Common myeloid progenitor, CD34-positive (primary cell): Measurements from ENCODE around the gene ARHGAP32.

Experiments
- CTCF ChIA-PET: fragments of 350-600 bp; sonication (Branson Sonifier 250); formaldehyde crosslinking; loops from one replicate; lab custom pipeline; 2021; ENCODE audit warnings: antibody characterized with exemption; lab: Charles Lee
- POLR2A ChIA-PET: fragments of 350-600 bp; sonication (Branson Sonifier 250); formaldehyde crosslinking; loops from one replicate; lab custom pipeline; 2021; ENCODE audit warnings: antibody characterized with exemption; lab: Charles Lee
- DNase-seq, 3 donors: peaks; one replicate each; pipeline versions ENCODE4 v3.0.0 to v3.0.0-alpha.2; 2013
- H3K27ac ChIP-seq, 2 experiments: 1 replicate in 1 of 2; 2 replicates in 1 of 2; pipeline ENCODE4 v1.7.0; 2013; ENCODE audit warnings: inconsistent platforms in 2 of 2, low read length in 2 of 2, mild to moderate bottlenecking in 2 of 2, low read depth in 1 of 2, moderate library complexity in 1 of 2; ENCODE audit not compliant: severe bottlenecking in 2 of 2, insufficient read depth in 1 of 2, poor library complexity in 1 of 2
- H3K27me3 ChIP-seq, 5 experiments: replicated peaks in 2 of 5; 1 replicate in 3 of 5; 2 replicates in 2 of 5; pipeline versions ENCODE4 v1.6.1 to v1.7.0; 2013; ENCODE audit warnings: low read length in 4 of 5, mild to moderate bottlenecking in 2 of 5, moderate library complexity in 2 of 5, inconsistent platforms in 1 of 5; ENCODE audit not compliant: insufficient read depth in 5 of 5, control insufficient read depth in 4 of 5
- H3K36me3 ChIP-seq, 4 experiments: 1 replicate in 2 of 4; 2 replicates in 2 of 4; pipeline versions ENCODE4 v1.6.1 to v1.7.0; 2013; ENCODE audit warnings: low read length in 3 of 4, control low read depth in 1 of 4, mild to moderate bottlenecking in 1 of 4; ENCODE audit not compliant: control insufficient read depth in 4 of 4, insufficient read depth in 4 of 4
- H3K4me1 ChIP-seq, 4 experiments: 1 replicate in 3 of 4; 2 replicates in 1 of 4; pipeline versions ENCODE4 v1.6.1 to v1.7.1; 2013; ENCODE audit warnings: low read length in 3 of 4, mild to moderate bottlenecking in 3 of 4, control low read depth in 1 of 4, inconsistent platforms in 1 of 4, moderate library complexity in 1 of 4; ENCODE audit not compliant: control insufficient read depth in 4 of 4, insufficient read depth in 4 of 4; ENCODE audit errors: control extremely low read depth in 1 of 4
- H3K4me3 ChIP-seq, 7 experiments: 1 replicate in 4 of 7; 2 replicates in 3 of 7; pipeline versions ENCODE4 v1.5.1 to v1.7.0; 2013; ENCODE audit warnings: mild to moderate bottlenecking in 7 of 7, low read length in 6 of 7, moderate library complexity in 6 of 7, inconsistent platforms in 2 of 7, low read depth in 2 of 7, control low read depth in 1 of 7; ENCODE audit not compliant: insufficient read depth in 4 of 7, control insufficient read depth in 1 of 7; ENCODE audit errors: extremely low read depth in 1 of 7
- H3K9me3 ChIP-seq, 5 experiments: 1 replicate in 4 of 5; 2 replicates in 1 of 5; pipeline versions ENCODE4 v1.6.1 to v1.7.1; 2013; ENCODE audit warnings: low read length in 4 of 5, mild to moderate bottlenecking in 2 of 5, inconsistent platforms in 1 of 5, low read depth in 1 of 5, moderate library complexity in 1 of 5; ENCODE audit not compliant: control insufficient read depth in 4 of 5, insufficient read depth in 2 of 5; ENCODE audit errors: control extremely low read depth in 1 of 5
- WGBS: methylation state at CpG from one replicate; pipeline ENCODE4 v1.1.5; 2013; ENCODE audit not compliant: insufficient coverage; 5-methylcytosine and 5-hydroxymethylcytosine counted together

Gene ARHGAP32

GRCh38 chr11:128927683-128928336 is 264.3 kb downstream of the ARHGAP32 start:
- ChIA-PET POLR2A (no interaction called here), CTCF (interaction anchor here (0.9 to 5.3 kb wide), 9 partner anchors 9 to 771 kb away, joined by 3 to 25 read pairs (median 6); no protein-coding TSS in a partner anchor)
- WGBS: 97% methylated on average over 10 of the region's 12 CpGs

DNA sequence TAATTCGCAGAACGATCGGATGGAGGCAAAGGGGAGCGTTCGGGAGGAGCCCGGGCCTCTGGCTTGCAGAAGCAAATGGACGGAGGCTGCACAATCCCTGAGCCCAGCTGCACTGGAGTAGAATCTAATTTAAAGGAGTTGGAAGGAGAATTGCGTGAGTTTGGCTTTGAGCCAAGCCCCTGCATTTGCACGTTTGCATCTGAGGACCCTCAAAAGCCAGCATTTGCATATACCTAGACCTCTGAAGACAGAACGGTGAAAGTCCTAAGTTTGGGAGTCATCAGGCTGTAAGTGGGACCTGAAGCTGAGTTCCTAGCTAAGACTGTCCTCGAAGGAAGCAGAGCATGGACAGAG is 265.0 kb downstream of the ARHGAP32 start:
- WGBS: 97% methylated on average over 6 of the region's 11 CpGs
- POLR2A ChIA-PET: no interaction called here
- no peak overlapping the region for H3K27ac ChIP-seq
- peaks cover 0 to 9% (median 0%) of the 10 kb centered on the region in 5 experiments for H3K27me3 ChIP-seq
- no peaks in the 10 kb centered on the region for H3K9me3 ChIP-seq
- H3K4me3 ChIP-seq: no peak overlapping the region
- CTCF ChIA-PET: interaction anchor here (1.9 to 5.3 kb wide), 5 partner anchors 8 to 41 kb away, joined by 5 to 25 read pairs (median 9); no protein-coding TSS in a partner anchor
- no peak for DNase-seq
- H3K36me3 ChIP-seq: no peaks in the 10 kb centered on the region
- peaks cover 0 to 6% (median 0%) of the 10 kb centered on the region in 4 experiments for H3K4me1 ChIP-seq

More at GRCh38 chr11:128927683-128928336, 264.3 kb downstream of the ARHGAP32 start:
- Histone ChIP-seq H3K9me3 (no peaks in the 10 kb centered on the region), H3K27ac (no peak overlapping the region), H3K4me1 (peaks cover 0 to 6% (median 0%) of the 10 kb centered on the region in 4 experiments), H3K36me3 (no peaks in the 10 kb centered on the region), H3K27me3 (peaks cover 0 to 9% (median 0%) of the 10 kb centered on the region in 5 experiments), H3K4me3 (no peak overlapping the region)
- peak in 1 of 3 donors; percentile 15 for DNase-seq

DNA sequence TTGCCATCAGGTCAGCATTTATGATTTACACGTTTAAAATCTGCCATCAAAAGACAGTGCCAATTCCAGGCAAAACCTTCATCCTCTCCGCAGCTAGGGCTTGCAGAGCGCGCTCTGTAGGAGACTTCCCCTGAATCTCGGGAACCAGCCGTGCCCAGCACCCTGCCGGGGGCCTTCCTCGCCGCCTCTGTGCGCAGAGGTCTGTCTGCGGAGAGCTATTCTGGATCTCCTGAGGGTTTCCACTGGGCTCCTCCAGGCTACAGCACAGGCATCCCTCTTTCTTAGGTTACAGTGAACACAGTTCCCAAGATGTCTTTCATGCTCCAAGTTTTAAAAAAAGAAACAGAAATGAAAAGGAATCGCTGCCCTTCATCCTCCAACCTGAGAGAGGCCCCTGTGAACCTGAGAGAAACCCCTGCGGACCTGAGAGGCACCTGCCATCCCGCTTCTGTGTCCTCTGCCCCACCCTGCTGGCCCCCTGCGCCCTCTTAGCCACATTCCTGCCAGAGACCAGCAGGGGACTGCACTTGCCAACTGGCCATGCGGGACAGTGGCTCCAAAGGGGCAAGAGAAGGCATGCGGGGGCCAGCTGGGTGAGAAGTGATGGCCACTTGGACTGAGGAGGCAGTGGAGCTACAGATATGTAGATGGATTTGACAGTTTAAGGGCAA is 265.6 kb downstream of the ARHGAP32 start:
- no peaks in the 10 kb centered on the region for H3K9me3 ChIP-seq
- POLR2A ChIA-PET: interaction anchor here (0.7 kb wide), 1 partner anchor 247 kb away, joined by 5 read pairs; no protein-coding TSS in a partner anchor
- H3K4me3 ChIP-seq: no peak overlapping the region
- CTCF ChIA-PET: interaction anchor here (1.1 to 5.3 kb wide), 7 partner anchors 19 to 41 kb away, joined by 4 to 25 read pairs (median 9); no protein-coding TSS in a partner anchor
- H3K27me3 ChIP-seq: peaks cover 0 to 9% (median 0%) of the 10 kb centered on the region in 5 experiments
- peaks cover 0 to 6% (median 0%) of the 10 kb centered on the region in 4 experiments for H3K4me1 ChIP-seq
- 88% methylated on average over 14 of the region's 17 CpGs for WGBS
- no peak for DNase-seq
- H3K36me3 ChIP-seq: no peaks in the 10 kb centered on the region
- no peak overlapping the region for H3K27ac ChIP-seq

DNA sequence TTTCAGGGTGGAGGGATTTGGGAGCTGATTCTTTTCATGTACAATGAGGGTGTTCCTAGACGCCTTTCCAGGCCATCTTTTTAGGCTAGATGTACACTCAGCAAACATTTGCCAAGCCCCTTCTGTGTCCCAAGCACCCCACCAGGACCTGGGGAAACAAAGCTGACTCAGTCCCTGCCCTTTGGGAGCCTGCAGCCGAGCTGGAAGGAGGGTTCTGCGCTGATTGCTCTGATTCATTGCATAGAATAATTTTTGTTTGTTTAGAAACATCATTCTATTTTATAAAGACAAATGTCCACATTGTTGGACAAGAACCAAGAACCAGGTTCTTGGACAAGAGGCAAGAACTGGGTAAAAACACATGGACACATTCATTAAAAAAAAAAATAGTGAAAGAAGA is 266.1 kb downstream of the ARHGAP32 start:
- no peaks in the 10 kb centered on the region for H3K9me3 ChIP-seq
- H3K4me3 ChIP-seq: no peak overlapping the region
- no peak for DNase-seq
- H3K36me3 ChIP-seq: no peaks in the 10 kb centered on the region
- ChIA-PET CTCF (interaction anchor here (1.1 to 5.3 kb wide), 5 partner anchors 18 to 40 kb away, joined by 4 to 25 read pairs (median 8); no protein-coding TSS in a partner anchor), POLR2A (interaction anchor here (0.7 kb wide), 1 partner anchor 248 kb away, joined by 5 read pairs; no protein-coding TSS in a partner anchor)
- H3K27me3 ChIP-seq: peaks cover 0 to 9% (median 0%) of the 10 kb centered on the region in 5 experiments
- 89% methylated on average over 1 of the region's 3 CpGs for WGBS
- H3K27ac ChIP-seq: no peak overlapping the region
- H3K4me1 ChIP-seq: peaks cover 0 to 6% (median 0%) of the 10 kb centered on the region in 4 experiments

- peaks cover 0 to 9% (median 0%) of the 10 kb centered on the region in 5 experiments for H3K27me3 ChIP-seq
- 95% methylated on average over 2 of the region's 2 CpGs for WGBS
- H3K27ac ChIP-seq: no peak overlapping the region
- peaks cover 0 to 6% (median 0%) of the 10 kb centered on the region in 4 experiments for H3K4me1 ChIP-seq
- no peaks in the 10 kb centered on the region for H3K9me3 ChIP-seq
- ChIA-PET POLR2A (no interaction called here), CTCF (interaction anchor here (0.7 to 5.3 kb wide), 7 partner anchors 11 to 45 kb away, joined by 3 to 25 read pairs (median 8); no protein-coding TSS in a partner anchor)
- no peak for DNase-seq
- no peaks in the 10 kb centered on the region for H3K36me3 ChIP-seq
- no peak overlapping the region for H3K4me3 ChIP-seq
Observed at GRCh38 chr11:128925250-128925600, 266.9 kb downstream of the ARHGAP32 start.

GRCh38 chr11:128924510-128925249 is 267.4 kb downstream of the ARHGAP32 start:
- DNase-seq: no peak
- ChIA-PET POLR2A (no interaction called here), CTCF (interaction anchor here (0.7 to 5.3 kb wide), 7 partner anchors 11 to 44 kb away, joined by 3 to 25 read pairs (median 4); no protein-coding TSS in a partner anchor)
- Histone ChIP-seq H3K36me3 (no peaks in the 10 kb centered on the region), H3K9me3 (no peaks in the 10 kb centered on the region), H3K4me3 (no peak overlapping the region), H3K4me1 (peaks cover 0 to 8% (median 0%) of the 10 kb centered on the region in 4 experiments), H3K27ac (no peak overlapping the region), H3K27me3 (peaks cover 0 to 9% (median 0%) of the 10 kb centered on the region in 5 experiments)
- WGBS: 92% methylated on average over 15 of the region's 16 CpGs
